Choroid plexus epithelial cell (primary cell): ENCODE measurements around the gene AIP.

Experiments
- DNase-seq: peaks from one replicate; pipeline ENCODE4 v3.0.0-alpha.2; 2010; ENCODE audit warnings: low read depth
- H3K4me3 ChIP-seq: 2 replicates; pipeline ENCODE4 v1.5.1; 2011; ENCODE audit warnings: low read depth, mild to moderate bottlenecking, control low read depth, low read length, moderate library complexity
- CTCF ChIP-seq: conservative IDR thresholded peaks from 2 replicates; pipeline ENCODE4 v1.5.1; 2011; ENCODE audit warnings: low read depth, mild to moderate bottlenecking, control low read depth, inconsistent platforms, low read length, moderate library complexity

The AIP gene

GRCh38 chr11:67450796-67451657, 31.8 kb upstream of the AIP start:
- no peak for DNase-seq
- no peak for TF ChIP-seq CTCF
- H3K4me3 ChIP-seq, result no peak overlapping the region

GRCh38 chr11:67451658-67451976, 31.2 kb upstream of the AIP start:
- no peak overlapping the region for H3K4me3 ChIP-seq
- TF ChIP-seq CTCF, result no peak
- no peak for DNase-seq

GRCh38 chr11:67452141-67452952, 30.5 kb upstream of the AIP start, which contains the start of gene GPR152:
Gene GPR152 (minus strand): TSS chr11:67452729. CDS start chr11:67452724, 5 bp downstream.
- DNase-seq, result no peak
- TF ChIP-seq CTCF, result no peak
- no peak within 1 kb of the TSS for H3K4me3 ChIP-seq

GRCh38 chr11:67453816-67454732, 28.8 kb upstream of the AIP start:
- TF ChIP-seq CTCF, result no peak
- DNase-seq, result no peak
- H3K4me3 ChIP-seq, result no peak overlapping the region

- TF ChIP-seq CTCF, result no peak
- no peak within 1 kb of the TSS for H3K4me3 ChIP-seq
- DNase-seq, result no peak
These were observed 27.8 kb upstream of the AIP start, which contains the start of gene CABP4 for GRCh38 chr11:67455054-67455453. Gene CABP4 (plus strand): TSS chr11:67455354. CDS start chr11:67455424, 70 bp downstream.

- no peak overlapping the region for H3K4me3 ChIP-seq
- TF ChIP-seq CTCF, result no peak
- DNase-seq, result no peak
These were observed 26.6 kb upstream of the AIP start for GRCh38 chr11:67456068-67456705.
